ENCODE data around the gene LMTK2.
"Not testable (repeated sequence)": the region's sequence is repeated elsewhere in the genome, so short reads cannot be mapped to it uniquely, and the experiment has no call there.

The LMTK2 gene

GRCh38 chr7:98107313-98107721, 655 bp downstream of the LMTK2 start:
- no peak for DNase-seq

DNA sequence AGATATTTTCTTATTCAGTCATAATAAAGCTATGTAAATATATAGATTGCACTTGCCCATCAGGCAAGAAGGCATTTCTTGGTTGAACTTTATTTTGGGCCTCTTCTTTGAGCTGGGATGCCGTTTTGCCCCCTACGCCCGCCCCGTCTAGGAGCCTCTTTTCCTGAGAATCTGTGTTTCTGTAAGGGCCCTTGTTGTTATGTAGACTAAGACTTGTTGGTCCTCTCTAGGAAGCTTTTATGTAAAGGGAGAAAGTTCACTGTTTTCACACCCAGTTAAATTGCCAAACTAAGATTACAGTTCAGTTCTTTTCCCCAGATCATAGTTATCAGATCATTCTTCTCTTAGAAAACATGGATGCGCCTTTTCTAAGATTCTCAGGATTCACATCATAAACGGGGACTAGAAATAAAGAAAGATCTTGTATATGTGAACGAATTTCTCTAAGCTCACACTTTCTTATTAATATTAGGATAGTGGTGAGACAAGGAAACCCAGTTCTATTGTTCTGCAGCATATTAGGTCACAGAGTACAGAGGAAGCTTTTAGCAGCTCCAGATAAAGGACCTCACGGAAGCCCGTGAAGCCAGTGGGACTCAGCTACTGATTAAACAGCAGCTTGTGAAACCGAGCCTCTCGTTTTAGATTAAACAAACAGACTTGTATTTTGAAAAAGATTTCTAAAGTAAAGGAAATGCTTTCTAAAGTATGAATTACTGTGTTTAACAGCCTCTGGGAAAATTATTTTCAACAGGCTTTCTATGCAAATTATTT, 3.8 kb downstream of the LMTK2 start:
- no peak for DNase-seq

DNA sequence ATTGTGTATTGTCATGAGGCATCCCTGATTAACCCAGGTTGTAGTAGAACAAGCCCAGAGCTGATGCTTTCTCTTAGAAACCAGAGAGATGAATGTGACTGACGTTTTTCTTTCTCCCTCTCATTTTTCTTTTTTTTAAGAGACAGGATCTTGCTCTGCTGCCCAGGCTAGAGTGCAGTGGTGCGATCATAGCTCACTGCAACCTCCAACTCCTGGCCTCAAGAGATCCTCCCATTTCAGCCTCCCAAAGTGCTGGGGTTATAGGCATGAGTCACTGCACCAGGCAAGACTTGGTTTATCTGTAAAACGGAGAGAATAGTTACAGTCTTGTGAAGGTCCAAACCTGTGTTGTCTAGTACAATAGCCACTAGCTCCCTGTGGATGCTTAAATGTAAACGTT, 5.4 kb downstream of the LMTK2 start:
- DNase-seq = no peak

- DNase-seq = no peak
Measured at GRCh38 chr7:98115746-98116525, 9.3 kb downstream of the LMTK2 start.

- DNase-seq = no peak
Measured at GRCh38 chr7:98116656-98117461, 10.2 kb downstream of the LMTK2 start.

DNA sequence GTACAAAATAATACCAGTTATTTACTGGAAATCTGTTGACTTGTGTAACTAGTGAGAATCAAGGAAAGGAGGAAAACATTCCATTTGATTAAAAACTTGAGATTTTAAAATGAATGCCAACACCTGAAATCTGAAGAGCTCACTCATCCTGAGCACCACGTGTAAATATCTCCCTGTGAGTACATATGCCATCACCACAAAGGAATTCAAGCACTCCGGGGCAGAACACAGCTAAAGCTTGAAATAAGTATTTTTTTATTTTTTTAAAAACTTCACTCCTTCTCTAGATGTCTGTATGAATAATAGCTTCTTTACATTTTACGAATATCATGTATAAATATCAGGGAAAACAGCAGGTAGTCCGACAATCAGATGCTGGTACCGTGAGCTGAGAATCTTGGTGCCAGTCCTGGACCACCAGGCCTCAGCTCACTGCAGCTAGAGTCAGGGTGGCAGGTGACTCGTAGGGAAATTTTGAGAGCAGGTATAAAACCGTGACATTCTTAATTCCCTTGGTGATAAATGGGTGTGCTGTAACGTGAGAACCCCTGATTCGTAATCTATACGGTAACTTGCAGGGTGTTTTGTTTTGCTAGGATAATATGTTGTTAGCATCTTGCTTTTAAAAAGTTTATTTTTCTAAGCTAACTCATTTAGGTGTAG, 12.7 kb downstream of the LMTK2 start:
- DNase-seq = no peak

DNA sequence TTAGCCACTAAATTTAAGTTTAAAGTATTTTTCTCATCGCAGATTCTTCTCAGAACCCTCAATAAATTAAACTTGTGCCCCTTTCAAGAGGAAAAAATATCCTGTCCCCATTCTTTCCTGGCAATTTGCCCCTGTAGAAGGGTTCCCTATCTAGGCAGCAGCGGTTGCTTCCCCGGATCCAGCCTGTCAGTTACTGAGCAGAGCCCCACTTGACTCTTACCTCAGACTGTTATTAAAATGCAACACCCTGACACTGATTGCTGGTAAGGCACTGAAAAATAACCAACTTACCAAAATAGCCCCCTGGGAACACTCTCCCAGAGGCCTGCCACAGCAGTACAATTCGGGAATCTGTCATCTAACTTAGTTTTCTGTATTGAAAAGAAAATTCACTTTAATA, 13.9 kb downstream of the LMTK2 start:
- DNase-seq = no peak

- DNase-seq = not testable (repeated sequence)
Measured at GRCh38 chr7:98121388-98121787, 14.7 kb downstream of the LMTK2 start.

- no peak for DNase-seq
Measured at GRCh38 chr7:98123365-98123696, 16.7 kb downstream of the LMTK2 start.

DNA sequence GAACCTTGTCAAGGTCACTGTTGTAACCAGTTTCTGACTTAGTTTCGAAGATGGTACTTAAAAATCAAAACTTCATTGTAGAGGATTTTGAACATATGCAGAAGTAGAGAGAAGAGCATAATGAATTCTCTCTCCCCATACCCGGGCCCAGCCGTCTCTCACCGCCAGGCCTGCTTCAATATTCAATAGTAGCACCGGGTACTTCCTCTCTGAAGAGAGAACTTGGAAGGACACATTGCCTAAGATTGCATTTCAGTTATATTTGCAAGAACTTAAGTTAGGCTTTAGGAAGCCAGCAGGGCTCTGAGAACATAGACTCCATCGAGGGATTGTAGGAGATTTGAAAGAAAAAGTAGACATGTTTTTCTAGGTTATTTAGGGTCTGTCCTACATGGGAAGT, 19.1 kb downstream of the LMTK2 start:
- no peak for DNase-seq

DNA sequence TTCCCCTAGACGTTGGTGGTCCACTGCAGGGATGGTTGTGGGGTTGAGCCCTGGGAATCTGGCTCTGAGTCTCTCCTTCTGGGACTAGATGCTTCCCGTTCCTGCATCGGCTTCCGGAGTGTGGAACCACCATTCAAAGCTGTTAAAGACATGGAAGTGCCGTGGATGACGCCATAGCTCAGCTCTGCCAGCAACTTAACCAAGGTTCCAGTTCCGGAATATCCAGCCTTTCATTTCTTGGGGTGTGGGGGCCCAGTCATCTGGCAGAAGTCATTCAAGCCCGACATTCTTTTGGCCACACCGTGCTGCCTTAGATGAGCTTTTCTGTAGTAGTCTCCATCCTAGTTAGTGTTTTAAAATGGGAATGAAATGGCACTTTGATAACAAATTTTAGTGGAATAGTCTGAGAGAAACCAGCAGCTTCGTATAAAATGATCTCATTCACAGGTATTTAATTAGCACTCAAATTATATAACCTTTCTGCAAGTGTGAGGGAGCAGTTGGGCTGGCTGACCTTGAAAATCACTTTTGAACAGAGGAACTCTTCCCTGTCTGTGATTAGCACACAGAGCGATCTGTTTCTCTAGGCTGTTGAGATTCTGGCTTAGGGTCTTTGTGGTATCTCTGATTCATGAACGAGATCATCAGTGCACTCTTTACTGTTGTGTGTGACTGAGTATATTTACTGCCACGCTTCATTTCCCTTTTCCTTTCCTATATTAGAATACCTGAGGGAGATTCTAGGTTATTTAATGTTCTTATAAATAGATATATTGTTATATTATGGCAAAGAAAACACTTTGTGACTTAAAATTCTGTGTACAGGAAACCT, 19.9 kb downstream of the LMTK2 start:
- no peak for DNase-seq

- DNase-seq = no peak
Measured at GRCh38 chr7:98128346-98128745, 21.7 kb downstream of the LMTK2 start.

- no peak for DNase-seq
Measured at GRCh38 chr7:98130959-98131358, 24.3 kb downstream of the LMTK2 start.

DNA sequence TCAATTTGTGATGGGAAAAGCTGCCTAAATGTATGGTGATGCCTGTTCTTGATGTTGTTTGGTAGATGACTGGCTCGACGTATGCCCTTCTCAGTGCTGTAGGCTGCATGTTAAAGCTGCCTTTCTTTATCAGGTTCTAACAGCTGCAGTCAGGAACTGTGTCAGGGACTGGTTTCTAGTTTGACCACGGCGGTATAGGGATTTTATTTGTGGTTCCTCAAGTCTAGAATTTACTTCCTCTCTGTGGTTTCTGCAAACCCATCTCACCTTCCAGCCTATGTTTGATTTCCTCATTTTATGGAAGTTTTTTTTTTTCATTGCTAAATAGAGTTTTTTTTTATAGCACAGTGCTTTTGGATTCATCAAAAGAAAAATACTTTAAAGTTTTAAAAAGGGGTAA, 26.5 kb downstream of the LMTK2 start:
- DNase-seq = no peak

- DNase-seq = no peak
Measured at GRCh38 chr7:98133621-98134303, 27.1 kb downstream of the LMTK2 start.

GRCh38 chr7:98134420-98135228, 28.0 kb downstream of the LMTK2 start:
- DNase-seq = no peak

DNA sequence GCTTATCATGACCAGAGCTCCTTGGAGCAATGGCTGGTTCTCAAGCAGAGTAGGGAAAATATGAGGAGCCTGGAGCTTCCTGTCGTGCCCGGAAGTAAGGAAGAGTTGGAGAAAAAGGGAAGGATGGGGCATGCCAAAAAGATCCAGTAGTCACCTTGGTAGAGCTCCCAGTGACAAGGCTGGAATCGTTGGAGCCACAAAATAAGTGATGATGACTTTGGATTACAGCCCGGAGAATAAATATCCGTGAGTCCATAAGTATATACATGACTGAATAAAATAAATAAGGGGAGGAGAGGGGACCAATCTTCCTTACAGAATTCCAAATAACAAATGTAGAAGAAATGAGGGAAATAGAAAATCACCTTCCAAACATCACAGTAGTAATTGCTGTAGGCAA, 29.3 kb downstream of the LMTK2 start:
- DNase-seq = no peak

DNA sequence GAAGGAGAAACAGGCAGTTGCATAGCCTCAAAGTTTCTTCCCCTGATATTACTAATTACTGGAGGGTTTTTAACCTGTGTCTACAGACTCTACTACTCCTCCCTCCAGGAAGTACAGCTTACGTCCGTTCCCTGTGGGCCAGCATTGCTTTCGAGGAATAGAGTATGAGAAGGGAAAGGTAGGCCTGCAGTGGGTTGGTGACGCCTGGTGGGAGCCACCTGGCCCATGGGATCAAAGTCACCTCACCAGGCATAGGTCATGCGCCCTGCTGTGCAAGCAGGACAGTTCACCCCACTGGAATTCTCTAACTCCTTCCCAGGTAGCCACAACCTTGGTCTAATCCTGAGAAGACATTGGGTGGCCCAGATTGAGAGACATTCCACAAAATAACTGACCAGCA, 29.8 kb downstream of the LMTK2 start:
- DNase-seq = no peak

DNA sequence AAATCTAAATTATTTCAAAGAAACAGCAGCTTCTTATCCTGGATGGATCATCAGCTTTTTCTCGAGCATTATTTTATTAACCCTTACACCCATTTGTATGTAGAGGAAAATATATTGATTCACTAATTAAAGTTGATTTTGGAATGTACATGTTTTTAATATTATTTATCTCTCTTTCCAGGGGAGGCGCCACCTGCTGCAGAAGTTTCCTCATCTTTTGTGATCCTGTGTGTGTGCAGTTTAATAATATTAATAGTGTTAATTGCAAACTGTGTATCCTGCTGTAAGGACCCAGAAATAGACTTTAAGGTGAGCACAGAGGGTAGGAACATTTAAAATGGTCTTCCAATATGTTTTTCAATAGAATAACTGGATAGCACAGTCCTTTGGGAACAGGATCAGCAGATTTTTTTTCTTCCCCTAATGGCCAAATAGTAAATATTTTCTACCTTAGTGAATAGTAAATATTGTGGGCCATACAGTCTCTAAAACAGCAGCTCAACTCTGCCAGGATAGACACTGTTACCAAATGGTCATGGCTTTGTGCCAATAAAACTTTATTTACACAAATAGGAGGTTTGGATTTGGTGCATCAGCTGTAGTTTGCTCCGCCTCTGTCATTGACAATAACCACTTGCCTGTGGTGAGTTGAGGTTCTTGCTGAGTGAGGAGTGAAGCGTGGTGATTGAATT, 30.6 kb downstream of the LMTK2 start:
- no peak for DNase-seq

DNA sequence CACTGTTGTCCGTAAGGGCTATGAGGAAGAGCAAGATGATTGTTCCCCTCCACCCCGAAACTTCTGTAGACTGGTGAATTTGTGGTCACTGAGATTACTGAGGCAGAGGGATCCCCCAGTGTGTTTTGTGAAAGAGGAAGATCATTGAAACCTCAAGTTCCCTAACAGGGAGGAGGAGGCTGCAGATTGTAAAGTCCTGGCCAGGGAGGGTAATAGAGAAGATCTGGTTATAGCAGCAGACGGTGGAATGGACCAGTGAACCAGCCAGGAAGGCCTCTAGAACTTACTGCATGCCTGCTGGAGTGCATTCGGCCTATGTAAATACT, 31.1 kb downstream of the LMTK2 start:
- DNase-seq = no peak

All from activated CD4-positive, alpha-beta T cell treated with anti-CD3 and anti-CD28 coated beads for 1 hour (primary cell).